ENCODE data around the gene DCST1. TPM values are rescaled to one million over a fixed set of nuclear protein-coding genes. Genes with fewer than 3 reads are reported as not detected.

The DCST1 gene
- total and polyA plus RNA-seq, 2 of the 4 experiments (the other 2 are of a cell fraction) = not detected

- H3K4me1 ChIP-seq (ENCODE audit: control insufficient read depth, insufficient read depth, low read length) = peaks cover 7% of the 10 kb centered on the region
- H3K9me1 ChIP-seq (ENCODE audit: insufficient read depth, low read length) = peaks cover 7% of the 10 kb centered on the region
- peaks cover 9% of the 10 kb centered on the region for H3K36me3 ChIP-seq (ENCODE audit: control insufficient read depth, insufficient read depth, low read length)
- intact Hi-C loops (cut with micrococcal nuclease) (no loop called here), in situ Hi-C loops (cut with MboI; ENCODE audit: low sequenced_read_pairs) (no loop called here), dilution Hi-C loops (cut with HindIII; ENCODE audit: low sequenced_read_pairs, unreplicated experiment) (no loop called here)
- H3K27me3 ChIP-seq (ENCODE audit: control insufficient read depth, insufficient read depth, low read length) = no peaks in the 10 kb centered on the region
- H4K20me1 ChIP-seq (ENCODE audit: insufficient read depth, low read length) = no peaks in the 10 kb centered on the region
- no peak for ATAC-seq (ENCODE audit: low read depth)
- H2BK120ac ChIP-seq (ENCODE audit: low read depth, low read length) = no peak overlapping the region
- DNase-seq = no peak
- H3K4me2 ChIP-seq (ENCODE audit: low read depth, low read length) = no peak overlapping the region
- H2BK5ac ChIP-seq (ENCODE audit: low read depth, low read length, poor library complexity, severe bottlenecking) = no peak overlapping the region
- H3K9me3 ChIP-seq (ENCODE audit: control insufficient read depth, insufficient read depth, low read length) = no peaks in the 10 kb centered on the region
- no peak overlapping the region for H2BK15ac ChIP-seq (ENCODE audit: low read depth, low read length)
- POLR2A ChIA-PET (ENCODE audit: unreplicated experiment) = no interaction called here
- CTCF ChIA-PET = interaction anchor here (0.6 to 1.6 kb wide), 3 partner anchors 23 to 634 kb away, joined by 3 to 5 read pairs (median 4); no protein-coding TSS in a partner anchor
- H2AFZ ChIP-seq (replicated peaks; ENCODE audit: low read length, poor library complexity) = no peak overlapping the region
- H2AK5ac ChIP-seq (ENCODE audit: low read depth, low read length) = no peak overlapping the region
- H3K9ac ChIP-seq (ENCODE audit: low read depth, low read length) = no peak overlapping the region
- WGBS, 2 experiments (ENCODE audit: extremely low coverage in 2 of 2, insufficient read length in 1 of 2) = no CpG with 5 or more reads among the region's 3 CpGs
- H3K56ac ChIP-seq (ENCODE audit: extremely low read depth, insufficient read depth, low read length) = no peak overlapping the region
- peak overlapping the region; percentile 53; the same call in 1 of the 2 replicates for H3K23ac ChIP-seq (ENCODE audit: low read depth, low read length)
- H3K14ac ChIP-seq (replicated peaks; ENCODE audit: low read depth, low read length) = no peak overlapping the region
- no peak overlapping the region; the same call in 1 of the 2 replicates for H3K4ac ChIP-seq (ENCODE audit: low read depth, low read length)
- no peak overlapping the region for H4K8ac ChIP-seq (ENCODE audit: low read depth in 2 of 2, low read length in 2 of 2)
- peaks cover 4 to 15% of the 10 kb centered on the region in 2 experiments for H3K79me1 ChIP-seq (ENCODE audit: low read depth in 1 of 2, low read length in 2 of 2)
- H2BK20ac ChIP-seq (ENCODE audit: low read depth, low read length) = no peak overlapping the region; the same call in 1 of the 2 replicates
- no peak overlapping the region for H3K4me3 ChIP-seq (ENCODE audit: insufficient read depth, low read depth, low read length)
- no peak for TF ChIP-seq RCOR1 (IDR thresholded peaks at IDR 0.05; ENCODE audit: insufficient replicate concordance, low read length)
- no peak for TF ChIP-seq MAZ (IDR thresholded peaks at IDR 0.05; ENCODE audit: borderline replicate concordance, low read depth, low read length)
- TF ChIP-seq MXI1 (IDR thresholded peaks at IDR 0.05; ENCODE audit: borderline replicate concordance, low read depth, low read length) = no peak
- no peak for TF ChIP-seq FOS (IDR thresholded peaks at IDR 0.05; ENCODE audit: low read depth, low read length)
- no peak for TF ChIP-seq RAD21 (IDR thresholded peaks at IDR 0.05; ENCODE audit: low read length)
- TF ChIP-seq SMC3 (IDR thresholded peaks at IDR 0.05; ENCODE audit: low read depth, low read length) = no peak
- TF ChIP-seq CHD1 (IDR thresholded peaks at IDR 0.05; ENCODE audit: low read depth, low read length) = no peak
- no peak for TF ChIP-seq USF2 (IDR thresholded peaks at IDR 0.05; ENCODE audit: low read depth, low read length)
- TF ChIP-seq, protein P1, sequence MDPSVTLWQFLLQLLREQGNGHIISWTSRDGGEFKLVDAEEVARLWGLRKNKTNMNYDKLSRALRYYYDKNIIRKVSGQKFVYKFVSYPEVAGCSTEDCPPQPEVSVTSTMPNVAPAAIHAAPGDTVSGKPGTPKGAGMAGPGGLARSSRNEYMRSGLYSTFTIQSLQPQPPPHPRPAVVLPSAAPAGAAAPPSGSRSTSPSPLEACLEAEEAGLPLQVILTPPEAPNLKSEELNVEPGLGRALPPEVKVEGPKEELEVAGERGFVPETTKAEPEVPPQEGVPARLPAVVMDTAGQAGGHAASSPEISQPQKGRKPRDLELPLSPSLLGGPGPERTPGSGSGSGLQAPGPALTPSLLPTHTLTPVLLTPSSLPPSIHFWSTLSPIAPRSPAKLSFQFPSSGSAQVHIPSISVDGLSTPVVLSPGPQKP (IDR thresholded peaks at IDR 0.05; ENCODE audit: borderline replicate concordance, low read depth, low read length) = no peak
- TF ChIP-seq CEBPB (IDR thresholded peaks at IDR 0.05; ENCODE audit: low read depth, low read length) = no peak
- TF ChIP-seq BHLHE40 (IDR thresholded peaks at IDR 0.05; ENCODE audit: low read depth, low read length) = no peak
- TF ChIP-seq POLR2A (IDR thresholded peaks at IDR 0.05; ENCODE audit: low read depth, low read length) = no peak
- TF ChIP-seq MAFK (IDR thresholded peaks at IDR 0.05; ENCODE audit: low read depth, low read length) = no peak
- TF ChIP-seq, protein P2, sequence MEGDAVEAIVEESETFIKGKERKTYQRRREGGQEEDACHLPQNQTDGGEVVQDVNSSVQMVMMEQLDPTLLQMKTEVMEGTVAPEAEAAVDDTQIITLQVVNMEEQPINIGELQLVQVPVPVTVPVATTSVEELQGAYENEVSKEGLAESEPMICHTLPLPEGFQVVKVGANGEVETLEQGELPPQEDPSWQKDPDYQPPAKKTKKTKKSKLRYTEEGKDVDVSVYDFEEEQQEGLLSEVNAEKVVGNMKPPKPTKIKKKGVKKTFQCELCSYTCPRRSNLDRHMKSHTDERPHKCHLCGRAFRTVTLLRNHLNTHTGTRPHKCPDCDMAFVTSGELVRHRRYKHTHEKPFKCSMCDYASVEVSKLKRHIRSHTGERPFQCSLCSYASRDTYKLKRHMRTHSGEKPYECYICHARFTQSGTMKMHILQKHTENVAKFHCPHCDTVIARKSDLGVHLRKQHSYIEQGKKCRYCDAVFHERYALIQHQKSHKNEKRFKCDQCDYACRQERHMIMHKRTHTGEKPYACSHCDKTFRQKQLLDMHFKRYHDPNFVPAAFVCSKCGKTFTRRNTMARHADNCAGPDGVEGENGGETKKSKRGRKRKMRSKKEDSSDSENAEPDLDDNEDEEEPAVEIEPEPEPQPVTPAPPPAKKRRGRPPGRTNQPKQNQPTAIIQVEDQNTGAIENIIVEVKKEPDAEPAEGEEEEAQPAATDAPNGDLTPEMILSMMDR (conservative IDR thresholded peaks at IDR 0.05; ENCODE audit: low read depth, low read length) = no peak
- TF ChIP-seq RFX5 (IDR thresholded peaks at IDR 0.05; ENCODE audit: low read depth, low read length) = no peak
- TF ChIP-seq NFE2L2 (IDR thresholded peaks at IDR 0.05; ENCODE audit: low read depth, low read length) = no peak
- H3K27ac ChIP-seq (ENCODE audit: insufficient read depth, low read length) = no peak overlapping the region
- no TSS peak for BruUV-seq (replicated peaks)
- peak overlapping the region; percentile 11 for H2AK9ac ChIP-seq (replicated peaks; ENCODE audit: low read depth, low read length, poor library complexity)
- no peak overlapping the region for H4K91ac ChIP-seq (ENCODE audit: insufficient read depth, low read depth, low read length)
- H4K5ac ChIP-seq (ENCODE audit: low read depth, low read length) = no peak overlapping the region; the same call in 1 of the 2 replicates
- no peak overlapping the region for H3K18ac ChIP-seq (ENCODE audit: low read depth, low read length)
Measured at GRCh38 chr1:154994591-154994990, 39.0 kb upstream of the DCST1 start.

Data from IMR-90 (cell line).